ENCODE results near the gene SHF. TPM values are rescaled to one million over a fixed set of nuclear protein-coding genes. Genes with fewer than 3 reads are reported as not detected.

The SHF gene
- total RNA-seq, 1 experiment from 2014 or later: not detected

DNA sequence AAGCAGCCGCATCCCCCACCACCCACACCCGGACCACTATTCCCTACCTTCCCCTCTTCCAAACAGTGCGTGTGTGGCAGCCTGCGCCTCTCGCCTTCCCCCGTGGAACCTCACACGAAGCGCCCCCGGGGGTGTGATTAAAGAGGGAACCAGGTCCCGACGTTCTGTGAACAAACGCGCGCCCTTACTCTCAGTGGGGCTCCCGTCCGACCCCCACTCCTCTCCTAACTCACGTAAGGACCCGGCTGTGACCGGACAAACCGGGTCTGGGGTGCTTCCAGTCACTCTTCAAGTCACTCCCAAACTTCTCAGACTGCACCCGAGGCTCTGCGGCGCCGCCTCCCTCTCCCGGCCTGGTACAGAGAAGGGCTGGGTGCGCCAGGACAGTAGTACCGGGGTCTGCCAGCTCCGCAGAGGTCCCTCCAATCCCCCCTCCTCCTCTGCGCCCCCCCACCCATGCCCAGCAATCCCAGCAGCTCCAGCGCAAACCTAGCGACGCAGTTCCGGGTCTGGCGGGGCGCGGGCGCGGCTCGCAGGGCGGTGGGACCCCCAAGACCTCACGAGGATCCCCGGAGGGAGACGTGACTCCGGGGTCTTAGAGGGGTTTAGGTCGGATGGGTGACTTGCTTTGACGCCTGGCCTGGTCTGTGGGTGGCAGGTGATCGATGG, 58.7 kb downstream of the SHF start:
- DNase-seq (ENCODE audit: low spot score): no peak

DNA sequence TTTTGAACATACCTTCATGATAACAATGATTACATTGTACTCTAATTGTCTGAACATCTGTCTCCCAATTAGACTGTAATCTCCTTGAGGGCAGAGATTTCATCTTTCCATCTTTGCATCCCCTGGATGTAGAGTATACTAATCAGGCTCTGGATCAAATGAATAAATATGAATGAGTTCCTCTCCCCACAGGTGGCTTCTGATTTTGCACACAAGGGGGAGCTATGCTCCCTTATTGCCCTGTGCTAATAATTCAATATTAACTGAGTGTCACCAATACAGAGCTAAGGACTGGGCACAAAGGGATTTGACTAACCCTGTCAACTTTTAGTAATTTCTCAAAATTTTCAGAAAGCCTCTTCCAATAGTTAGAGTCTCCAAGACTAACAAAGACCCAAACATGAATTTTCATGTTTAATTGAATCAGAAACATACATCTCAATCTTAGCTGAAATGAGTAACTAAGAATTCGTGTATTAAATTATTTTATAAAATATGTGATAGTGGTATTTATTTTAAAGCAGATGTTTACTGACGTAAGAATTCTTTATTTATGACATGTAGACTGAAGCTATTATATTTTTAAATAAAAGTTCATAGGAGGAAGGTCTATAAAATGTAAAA, 61.1 kb downstream of the SHF start:
- DNase-seq (ENCODE audit: low spot score): peak; percentile 46

DNA sequence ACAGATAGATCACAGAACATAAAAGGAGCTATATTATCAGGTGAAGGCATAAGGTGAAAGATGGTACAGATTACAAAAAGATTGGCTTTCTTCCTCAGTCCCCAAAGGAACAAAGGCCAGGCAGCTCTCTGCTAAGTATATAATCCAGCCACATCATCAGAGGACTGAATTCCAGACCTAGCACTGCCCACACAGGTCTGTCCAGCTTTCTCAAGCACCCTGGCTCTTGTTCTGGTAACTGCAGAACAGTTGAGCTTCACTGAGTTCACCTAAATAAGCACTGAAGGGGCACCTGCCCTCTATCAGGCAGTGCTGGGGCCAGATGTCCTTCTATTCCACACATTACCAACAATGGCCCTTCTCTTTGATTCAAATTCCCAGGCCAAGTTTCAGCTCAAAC, 64.4 kb downstream of the SHF start:
- DNase-seq (ENCODE audit: low spot score): no peak

DNA sequence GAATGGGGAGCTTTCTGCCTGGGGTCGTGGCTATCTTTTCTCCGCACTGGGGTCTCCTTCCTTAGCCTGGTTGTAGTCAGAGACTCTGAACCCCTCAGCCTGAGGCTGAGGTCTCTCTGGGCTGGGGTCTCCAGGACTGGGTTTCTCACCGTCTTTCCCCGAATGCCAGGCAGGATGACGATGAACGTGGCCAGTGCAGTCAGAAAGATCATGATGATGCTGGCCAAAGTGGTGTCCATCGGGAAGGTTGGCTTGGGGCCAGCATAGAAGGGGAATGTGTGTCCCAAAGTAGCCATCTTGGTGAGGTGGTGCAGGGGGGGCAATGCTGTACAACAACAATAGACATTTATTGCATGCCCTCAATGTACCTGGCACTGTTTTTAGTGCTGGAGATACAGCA, 65.0 kb downstream of the SHF start:
- no peak for DNase-seq (ENCODE audit: low spot score)

DNA sequence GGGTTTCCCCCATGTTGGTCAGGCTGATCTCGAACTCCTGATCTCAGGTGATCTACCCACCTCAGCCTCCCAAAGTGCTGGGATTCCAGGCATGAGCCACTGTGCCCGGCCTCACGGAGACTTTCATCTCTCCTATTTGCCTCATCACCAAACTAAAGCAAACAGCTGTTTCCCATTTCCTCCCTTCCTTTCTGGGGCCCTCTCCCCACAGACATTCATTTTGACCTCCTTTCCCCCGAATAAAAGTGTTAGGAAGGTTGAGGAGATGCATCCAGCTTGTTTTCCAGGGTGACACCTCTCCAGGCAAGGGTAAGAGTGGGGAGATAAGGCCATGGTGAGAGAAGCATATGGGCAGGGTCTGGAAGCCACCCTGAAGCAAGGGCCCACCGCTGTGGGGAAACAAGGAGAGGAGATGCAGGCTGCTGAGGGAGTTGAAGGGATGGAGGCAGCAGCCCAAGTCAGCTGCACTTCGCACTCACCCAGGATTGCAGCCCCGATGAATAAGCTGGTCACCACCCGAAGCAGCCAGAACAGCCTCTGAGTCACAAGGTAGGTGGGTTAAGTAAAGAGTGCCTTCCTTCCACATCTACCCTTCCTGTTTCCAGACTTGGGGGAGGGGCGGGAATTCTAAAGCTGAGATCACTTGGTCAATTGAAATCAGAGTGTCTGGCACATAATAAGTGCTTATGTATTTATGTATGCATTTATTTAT, 65.9 kb downstream of the SHF start:
- DNase-seq (ENCODE audit: low spot score): peak; percentile 82

DNA sequence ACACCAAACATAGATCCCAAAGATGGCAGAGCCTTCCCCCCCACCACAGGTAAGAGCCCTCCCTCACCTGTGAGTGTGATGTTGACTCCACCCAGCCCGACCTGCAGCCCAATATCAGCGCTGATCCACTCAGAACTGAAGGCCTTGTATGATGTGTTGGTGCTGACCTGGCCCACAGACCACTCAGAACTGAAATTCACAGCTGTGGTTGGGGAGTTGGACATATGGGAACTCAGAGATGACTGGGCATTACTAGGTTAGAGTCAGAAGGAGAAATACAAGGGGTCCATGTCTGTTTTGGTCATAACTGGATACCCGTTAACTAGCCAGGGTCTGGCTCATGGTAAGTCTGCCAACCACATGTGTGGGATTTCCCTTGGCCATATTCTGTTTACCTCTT, 66.7 kb downstream of the SHF start:
- DNase-seq (ENCODE audit: low spot score): no peak

DNA sequence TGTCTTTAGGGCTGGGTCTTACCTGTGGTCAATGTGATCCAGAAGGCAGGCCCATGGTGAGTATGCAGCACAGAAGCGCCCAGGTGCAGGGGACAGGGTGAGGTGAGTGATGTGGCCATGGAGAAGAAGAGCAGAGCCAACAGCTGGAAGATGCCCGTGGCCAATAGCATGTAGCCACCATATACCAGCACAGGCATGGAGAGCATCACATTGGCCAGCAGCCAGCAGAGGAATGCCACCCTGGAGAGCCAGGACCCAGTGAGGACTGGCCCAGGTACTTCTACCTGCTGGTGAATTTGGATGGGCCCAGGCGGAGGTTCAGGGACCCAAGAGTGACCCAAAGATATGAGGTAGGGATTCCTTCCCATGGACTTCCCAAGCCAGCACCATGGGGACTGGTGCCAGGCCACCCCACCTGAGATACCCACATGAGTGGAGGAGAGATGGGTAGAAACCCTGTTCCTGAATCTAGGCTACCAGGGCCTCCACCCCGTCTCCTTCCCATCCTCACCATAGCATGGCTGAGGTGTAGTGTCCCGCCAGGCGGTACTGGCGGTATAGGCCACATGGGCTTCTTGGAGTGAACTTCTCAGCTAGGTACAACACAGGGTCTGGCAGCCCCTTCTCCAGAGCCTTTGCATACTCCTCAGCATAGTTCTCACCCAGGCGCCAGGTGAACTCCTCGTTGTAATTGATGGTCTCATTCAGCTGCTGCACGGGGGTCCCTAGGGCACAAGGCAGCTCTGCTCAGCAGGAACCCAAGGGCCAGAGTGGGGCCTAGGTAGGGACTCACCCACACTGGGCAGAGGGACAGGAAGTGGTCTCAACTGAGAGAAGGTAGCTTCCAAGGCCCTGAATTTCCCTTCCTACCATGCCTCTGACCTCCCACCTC, 67.4 kb downstream of the SHF start:
- DNase-seq (ENCODE audit: low spot score): no peak

DNA sequence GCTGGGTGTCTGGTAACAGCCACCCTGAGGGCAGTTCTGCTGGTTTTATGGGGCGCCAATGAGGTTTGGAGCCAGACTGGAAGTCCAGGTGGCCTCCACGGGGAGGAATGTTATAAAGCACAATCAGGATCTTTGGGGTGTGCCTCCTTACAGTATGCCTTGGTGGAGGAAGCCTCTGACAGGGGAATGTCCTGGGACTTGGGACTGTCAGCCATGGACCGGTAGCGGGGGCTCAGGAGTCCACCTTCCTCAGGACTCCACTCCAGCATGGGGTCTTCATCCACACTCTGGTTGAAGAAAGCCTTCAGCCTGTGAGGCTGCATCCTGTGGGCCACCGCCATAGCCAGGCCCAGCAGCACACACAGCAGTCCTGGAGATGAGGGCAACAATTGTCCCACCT, 68.8 kb downstream of the SHF start:
- no peak for DNase-seq (ENCODE audit: low spot score)

DNA sequence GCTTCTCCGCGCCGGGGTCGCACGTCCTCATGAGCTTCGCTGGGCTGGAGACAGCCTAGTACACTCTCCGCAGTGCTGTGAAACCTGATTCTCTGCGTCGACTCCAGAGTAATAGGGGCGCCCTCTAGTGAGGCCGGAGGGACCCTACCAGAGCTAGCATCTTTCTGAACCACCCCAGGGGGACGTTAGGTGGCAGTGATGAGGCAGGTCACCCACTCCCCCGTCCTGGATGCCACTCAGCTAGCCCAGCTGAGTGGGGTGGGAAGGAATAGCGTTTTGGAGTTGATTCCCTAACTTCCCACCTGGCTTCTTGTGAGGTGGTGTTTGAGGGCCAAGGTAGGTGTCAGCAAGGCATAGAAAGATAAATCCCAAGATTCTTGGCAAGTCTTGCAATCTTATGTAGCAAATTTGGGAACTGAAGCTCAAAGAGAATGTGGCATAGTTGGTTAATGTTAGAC, 69.6 kb downstream of the SHF start:
- DNase-seq (ENCODE audit: low spot score): peak; percentile 84

DNA sequence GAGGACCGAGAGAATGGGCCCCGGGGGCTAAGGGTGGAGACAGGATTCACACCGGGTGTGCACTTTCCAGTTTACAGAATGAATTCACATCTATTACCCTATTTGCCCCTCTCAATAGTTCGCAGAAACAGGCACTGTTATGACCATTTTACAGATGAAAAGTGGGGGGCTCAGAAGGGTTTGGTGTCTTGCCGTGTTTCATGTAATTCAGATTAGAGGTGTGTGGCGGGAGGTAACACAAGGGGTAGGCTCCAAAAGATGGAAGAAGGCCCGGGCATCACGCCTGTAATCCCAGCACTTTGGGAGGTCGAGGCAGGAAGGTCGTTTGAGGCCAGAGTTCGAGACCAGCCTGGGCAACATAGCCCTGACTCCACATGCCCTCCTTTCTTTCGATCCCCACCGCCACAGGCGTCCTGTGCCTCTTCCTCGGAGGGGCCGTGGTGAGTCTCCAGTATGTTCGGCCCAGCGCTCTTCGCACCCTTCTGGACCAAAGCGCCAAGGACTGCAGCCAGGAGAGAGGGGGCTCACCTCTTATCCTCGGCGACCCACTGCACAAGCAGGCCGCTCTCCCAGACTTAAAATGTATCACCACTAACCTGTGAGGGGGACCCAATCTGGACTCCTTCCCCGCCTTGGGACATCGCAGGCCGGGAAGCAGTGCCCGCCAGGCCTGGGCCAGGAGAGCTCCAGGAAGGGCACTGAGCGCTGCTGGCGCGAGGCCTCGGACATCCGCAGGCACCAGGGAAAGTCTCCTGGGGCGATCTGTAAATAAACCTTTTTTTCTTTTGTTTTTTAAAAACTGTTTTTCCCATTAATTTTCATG, 70.2 kb downstream of the SHF start:
- DNase-seq (ENCODE audit: low spot score): no peak

Other genes with a start within 250 kb of the SHF start
- gene TERB2, start 231.3 kb downstream of the SHF start, total RNA-seq (2014; rRNA removed; shearing (Covaris generic)): not detected in 2 replicates
- 24.0 and 27.6 TPM in 2 replicates for gene SORD, start 164.8 kb downstream of the SHF start, total RNA-seq (2014; rRNA removed; shearing (Covaris generic))
- gene DUOX2, start 73.8 kb downstream of the SHF start, total RNA-seq (2014; rRNA removed; shearing (Covaris generic)): 0.17 TPM in 1 of 2 replicates, not detected in the other
- gene DUOXA2, start 73.6 kb downstream of the SHF start, total RNA-seq (2014; rRNA removed; shearing (Covaris generic)): not detected in 2 replicates
- gene DUOXA1, start 58.1 kb downstream of the SHF start, total RNA-seq (2014; rRNA removed; shearing (Covaris generic)): not detected in 2 replicates
- not detected in 2 replicates for gene DUOX1, start 58.0 kb downstream of the SHF start, total RNA-seq (2014; rRNA removed; shearing (Covaris generic))
- gene SLC28A2, start 64.3 kb upstream of the SHF start, total RNA-seq (2014; rRNA removed; shearing (Covaris generic)): not detected in 2 replicates
- 0.67 and 1.9 TPM in 2 replicates for gene GATM, start 190.6 kb upstream of the SHF start, total RNA-seq (2014; rRNA removed; shearing (Covaris generic))

All from A172 (cell line).